ENCODE results near the gene EXT2. TPM values are rescaled to one million over a fixed set of nuclear protein-coding genes. Genes with fewer than 3 reads are reported as not detected.
A peak's percentile ranks its signal among the peaks of the same experiment; 100 is the strongest.

Gene EXT2
- total RNA-seq, 1 donor from 2014 or later = 53.7 TPM

DNA sequence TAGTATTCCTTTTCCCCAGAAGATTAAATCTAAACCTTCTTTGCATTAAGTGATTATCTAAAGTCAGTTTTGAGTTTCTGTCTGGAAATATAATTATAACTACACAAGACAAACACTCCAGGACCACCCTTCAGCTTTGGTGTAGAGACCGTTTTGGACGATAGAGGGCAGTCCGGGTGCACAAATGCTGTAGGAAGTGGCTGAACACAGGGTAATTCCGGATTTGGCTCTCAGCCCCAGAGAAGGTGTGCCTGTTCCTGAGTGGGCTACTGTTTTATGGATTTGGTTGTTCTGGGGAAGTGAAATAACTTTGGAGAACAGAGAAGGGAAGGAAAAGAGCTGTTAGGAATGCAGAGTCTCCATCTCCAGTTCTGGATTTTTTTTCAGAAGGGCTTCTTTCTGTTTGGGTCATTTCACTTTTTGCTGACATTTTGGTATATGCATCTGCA is 14.8 kb downstream of the EXT2 start:
- Histone ChIP-seq H3K4me1 (peaks cover 16% of the 10 kb centered on the region), H3K9me3 (no peaks in the 10 kb centered on the region), H3K36me3 (peaks cover 54% of the 10 kb centered on the region), H3K27ac (no peak overlapping the region), H3K27me3 (ENCODE audit: low read depth) (no peaks in the 10 kb centered on the region), H3K4me3 (no peak overlapping the region)
- TF ChIP-seq, protein P1, sequence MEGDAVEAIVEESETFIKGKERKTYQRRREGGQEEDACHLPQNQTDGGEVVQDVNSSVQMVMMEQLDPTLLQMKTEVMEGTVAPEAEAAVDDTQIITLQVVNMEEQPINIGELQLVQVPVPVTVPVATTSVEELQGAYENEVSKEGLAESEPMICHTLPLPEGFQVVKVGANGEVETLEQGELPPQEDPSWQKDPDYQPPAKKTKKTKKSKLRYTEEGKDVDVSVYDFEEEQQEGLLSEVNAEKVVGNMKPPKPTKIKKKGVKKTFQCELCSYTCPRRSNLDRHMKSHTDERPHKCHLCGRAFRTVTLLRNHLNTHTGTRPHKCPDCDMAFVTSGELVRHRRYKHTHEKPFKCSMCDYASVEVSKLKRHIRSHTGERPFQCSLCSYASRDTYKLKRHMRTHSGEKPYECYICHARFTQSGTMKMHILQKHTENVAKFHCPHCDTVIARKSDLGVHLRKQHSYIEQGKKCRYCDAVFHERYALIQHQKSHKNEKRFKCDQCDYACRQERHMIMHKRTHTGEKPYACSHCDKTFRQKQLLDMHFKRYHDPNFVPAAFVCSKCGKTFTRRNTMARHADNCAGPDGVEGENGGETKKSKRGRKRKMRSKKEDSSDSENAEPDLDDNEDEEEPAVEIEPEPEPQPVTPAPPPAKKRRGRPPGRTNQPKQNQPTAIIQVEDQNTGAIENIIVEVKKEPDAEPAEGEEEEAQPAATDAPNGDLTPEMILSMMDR (IDR thresholded peaks at IDR 0.05) = peak; percentile 72
- DNase-seq (no peak), ATAC-seq (peak; percentile 79)
- intact Hi-C loops (cut with DNase I) = no loop called here

DNA sequence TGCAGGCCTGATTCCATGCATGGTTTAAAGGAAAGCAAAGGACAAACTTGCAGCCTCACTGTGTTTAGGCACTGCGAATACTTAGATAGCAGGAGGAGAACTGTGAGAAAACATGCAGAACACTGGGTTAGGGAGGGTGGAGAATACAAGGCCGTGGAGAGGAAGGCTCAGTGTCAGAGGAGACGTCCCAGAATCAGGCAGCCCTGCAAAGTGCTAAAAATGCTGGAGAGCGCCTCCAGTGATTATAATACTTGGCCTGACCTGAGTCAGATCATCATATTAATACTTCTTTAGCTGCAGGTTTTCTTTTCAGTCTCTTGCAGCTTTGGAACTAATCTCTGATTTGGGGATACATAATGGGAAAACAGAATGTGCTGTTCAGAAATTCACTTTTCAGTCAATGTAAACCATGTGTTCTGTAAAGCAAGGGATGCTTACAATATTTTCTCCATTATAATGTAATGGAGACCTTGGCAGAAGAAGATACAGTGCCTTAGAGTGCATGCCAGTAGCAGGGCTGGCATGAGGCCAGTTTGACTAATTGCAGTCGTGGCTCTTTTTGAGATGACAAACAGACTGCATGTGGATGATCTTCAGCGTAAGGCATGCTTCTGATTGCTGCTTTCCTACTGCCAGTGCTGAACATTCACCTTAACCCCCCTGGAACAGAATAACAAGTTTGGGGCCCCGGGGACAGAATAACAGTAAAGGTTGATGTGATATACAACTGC is 16.8 kb downstream of the EXT2 start:
- H3K27me3 ChIP-seq (ENCODE audit: low read depth) = no peaks in the 10 kb centered on the region
- TF ChIP-seq, protein P1 (IDR thresholded peaks at IDR 0.05) = no peak
- no peaks in the 10 kb centered on the region for H3K9me3 ChIP-seq
- H3K4me1 ChIP-seq = peaks cover 16% of the 10 kb centered on the region
- DNase-seq (no peak), ATAC-seq (no peak)
- H3K4me3 ChIP-seq = no peak overlapping the region
- intact Hi-C loops (cut with DNase I) = no loop called here
- H3K27ac ChIP-seq = no peak overlapping the region
- peaks cover 66% of the 10 kb centered on the region for H3K36me3 ChIP-seq

DNA sequence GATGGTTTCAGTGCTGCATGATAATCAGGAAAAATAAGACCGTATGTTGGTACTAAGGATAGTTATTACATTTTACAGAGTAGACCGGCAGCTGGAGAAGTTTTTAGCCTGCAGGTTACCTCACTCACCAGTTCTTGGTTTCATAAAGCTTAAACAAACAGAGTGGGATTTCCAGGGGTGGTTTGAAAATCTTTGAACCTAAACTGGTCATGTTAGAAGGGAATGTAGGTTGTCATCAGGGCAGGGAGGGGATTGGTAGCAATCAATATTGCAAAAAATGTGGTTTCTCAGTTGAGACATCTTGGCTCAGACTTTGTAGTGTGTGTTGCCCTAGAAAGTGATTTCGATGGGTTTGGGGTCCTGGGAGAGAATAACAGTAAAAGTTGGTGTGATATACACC is 17.5 kb downstream of the EXT2 start:
- Histone ChIP-seq H3K36me3 (peaks cover 68% of the 10 kb centered on the region), H3K4me1 (peaks cover 16% of the 10 kb centered on the region), H3K27ac (no peak overlapping the region), H3K27me3 (ENCODE audit: low read depth) (no peaks in the 10 kb centered on the region), H3K9me3 (no peaks in the 10 kb centered on the region), H3K4me3 (no peak overlapping the region)
- TF ChIP-seq, protein P1 (IDR thresholded peaks at IDR 0.05) = no peak
- intact Hi-C loops (cut with DNase I) = no loop called here
- DNase-seq (no peak), ATAC-seq (no peak)

DNA sequence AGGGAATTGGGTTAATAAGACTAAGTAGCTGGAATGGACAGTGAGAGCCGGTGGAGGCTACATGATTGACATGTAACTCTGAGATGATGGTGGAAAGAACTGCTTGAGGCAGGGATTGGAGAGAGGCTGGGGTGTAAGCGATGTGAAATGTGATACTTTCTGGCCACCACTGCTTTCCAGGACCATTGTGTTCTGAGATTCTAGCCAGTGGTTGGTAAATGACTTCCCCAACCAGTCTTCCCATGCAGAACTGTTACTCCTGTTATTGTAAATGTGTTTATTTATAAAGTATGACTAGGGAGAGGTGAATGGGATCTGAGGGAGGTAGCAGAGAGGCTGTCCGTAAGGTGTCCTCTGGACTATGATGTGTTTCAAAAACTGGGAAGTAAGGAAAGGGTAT is 18.1 kb downstream of the EXT2 start:
- TF ChIP-seq, protein P1 (IDR thresholded peaks at IDR 0.05) = no peak
- intact Hi-C loops (cut with DNase I) = no loop called here
- Histone ChIP-seq H3K4me3 (no peak overlapping the region), H3K27ac (no peak overlapping the region), H3K36me3 (peaks cover 65% of the 10 kb centered on the region), H3K9me3 (no peaks in the 10 kb centered on the region), H3K4me1 (peaks cover 16% of the 10 kb centered on the region), H3K27me3 (ENCODE audit: low read depth) (no peaks in the 10 kb centered on the region)
- ATAC-seq (no peak), DNase-seq (no peak)

DNA sequence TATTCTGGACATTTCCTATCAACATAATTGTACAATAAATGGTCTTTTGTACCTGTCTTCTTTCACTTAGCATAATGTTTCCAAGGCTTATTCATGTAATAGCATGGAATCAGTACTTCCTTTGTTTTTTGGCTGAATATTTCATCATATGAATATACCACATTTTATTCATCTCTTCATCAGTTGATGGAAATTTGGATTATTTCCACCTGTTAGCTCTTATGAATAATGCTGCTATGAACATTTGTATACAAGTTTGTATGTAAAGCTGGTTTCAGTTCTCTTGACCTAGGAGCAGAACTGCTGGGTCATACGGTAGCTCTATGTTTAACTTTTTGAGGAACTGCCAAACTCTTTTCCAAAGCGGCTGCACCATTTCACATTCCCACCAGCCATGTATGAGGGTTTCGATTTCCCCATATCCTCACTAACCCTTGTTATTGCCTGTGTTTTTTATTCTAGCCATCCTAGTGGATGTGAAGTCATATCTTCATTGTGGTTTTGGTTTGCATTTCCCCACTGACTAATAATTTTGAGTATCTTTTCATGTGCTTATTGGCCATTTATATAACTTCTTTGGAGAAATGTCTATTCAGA is 20.9 kb downstream of the EXT2 start:
- no peak for DNase-seq
- TF ChIP-seq, protein P1 (IDR thresholded peaks at IDR 0.05) = no peak
- Histone ChIP-seq H3K36me3 (peaks cover 58% of the 10 kb centered on the region), H3K27ac (no peak overlapping the region), H3K27me3 (ENCODE audit: low read depth) (no peaks in the 10 kb centered on the region), H3K4me1 (peaks cover 6% of the 10 kb centered on the region), H3K9me3 (no peaks in the 10 kb centered on the region), H3K4me3 (no peak overlapping the region)
- no peak for ATAC-seq
- intact Hi-C loops (cut with DNase I) = no loop called here

Data from lower lobe of right lung (tissue), 2 donors.